ENCODE data around the gene DKK3. TPM values are rescaled to one million over a fixed set of nuclear protein-coding genes. Genes with fewer than 3 reads are reported as not detected.

The DKK3 gene
- total and polyA plus RNA-seq, 2 experiments from 2014 or later: 16.8 to 31.1 TPM

DNA sequence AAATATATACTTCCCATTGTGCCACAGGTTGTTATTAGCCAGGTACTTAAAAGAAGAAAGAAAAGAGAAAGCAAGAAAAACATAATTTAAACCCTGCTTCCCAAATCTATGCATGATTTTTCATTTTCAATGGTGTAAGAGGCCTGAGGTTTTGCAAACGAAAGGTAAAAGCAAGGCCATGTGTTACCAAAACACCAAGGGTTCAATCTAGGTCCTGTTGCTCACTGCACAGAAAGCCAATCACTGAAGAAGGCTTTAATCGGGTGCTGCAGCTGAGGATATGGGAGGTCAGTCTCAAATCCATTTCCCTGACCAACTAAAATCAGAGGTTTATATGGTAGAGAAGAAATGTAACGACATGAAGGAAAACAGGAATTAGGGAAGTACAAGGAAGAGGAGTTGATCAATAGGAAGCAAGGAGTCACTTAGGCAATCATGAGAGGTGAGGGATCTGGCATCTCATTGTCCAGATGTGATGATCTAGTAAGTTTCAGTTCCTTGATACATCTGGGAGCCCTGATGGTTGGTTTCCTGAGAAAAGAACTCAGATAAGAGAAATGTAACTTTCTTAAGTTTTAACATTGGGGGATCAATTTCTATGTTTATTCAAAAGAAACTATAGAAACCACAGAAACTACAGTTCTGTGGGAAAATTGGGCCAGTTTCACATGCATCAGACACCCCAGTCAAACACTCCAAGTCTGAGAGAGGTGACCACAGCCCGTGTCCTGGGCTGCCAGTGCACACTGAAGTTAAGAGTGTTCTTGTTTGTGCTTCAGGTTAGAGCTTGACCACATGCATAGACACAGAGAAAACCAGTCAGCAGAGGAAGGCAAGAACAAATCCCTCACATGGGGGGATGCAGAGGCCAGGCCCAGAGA is 18.1 kb upstream of the DKK3 start (continued):
- TF ChIP-seq, protein P1, sequence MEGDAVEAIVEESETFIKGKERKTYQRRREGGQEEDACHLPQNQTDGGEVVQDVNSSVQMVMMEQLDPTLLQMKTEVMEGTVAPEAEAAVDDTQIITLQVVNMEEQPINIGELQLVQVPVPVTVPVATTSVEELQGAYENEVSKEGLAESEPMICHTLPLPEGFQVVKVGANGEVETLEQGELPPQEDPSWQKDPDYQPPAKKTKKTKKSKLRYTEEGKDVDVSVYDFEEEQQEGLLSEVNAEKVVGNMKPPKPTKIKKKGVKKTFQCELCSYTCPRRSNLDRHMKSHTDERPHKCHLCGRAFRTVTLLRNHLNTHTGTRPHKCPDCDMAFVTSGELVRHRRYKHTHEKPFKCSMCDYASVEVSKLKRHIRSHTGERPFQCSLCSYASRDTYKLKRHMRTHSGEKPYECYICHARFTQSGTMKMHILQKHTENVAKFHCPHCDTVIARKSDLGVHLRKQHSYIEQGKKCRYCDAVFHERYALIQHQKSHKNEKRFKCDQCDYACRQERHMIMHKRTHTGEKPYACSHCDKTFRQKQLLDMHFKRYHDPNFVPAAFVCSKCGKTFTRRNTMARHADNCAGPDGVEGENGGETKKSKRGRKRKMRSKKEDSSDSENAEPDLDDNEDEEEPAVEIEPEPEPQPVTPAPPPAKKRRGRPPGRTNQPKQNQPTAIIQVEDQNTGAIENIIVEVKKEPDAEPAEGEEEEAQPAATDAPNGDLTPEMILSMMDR (conservative IDR thresholded peaks at IDR 0.05; ENCODE audit: low read depth in 2 of 2): no peak
- TF ChIP-seq ZNF331 (CRISPR knock-in tag; IDR thresholded peaks at IDR 0.05; ENCODE audit: low read depth) (no peak), NANOG (IDR thresholded peaks at IDR 0.05; ENCODE audit: borderline replicate concordance) (no peak)
- TF ChIP-seq, protein P2, sequence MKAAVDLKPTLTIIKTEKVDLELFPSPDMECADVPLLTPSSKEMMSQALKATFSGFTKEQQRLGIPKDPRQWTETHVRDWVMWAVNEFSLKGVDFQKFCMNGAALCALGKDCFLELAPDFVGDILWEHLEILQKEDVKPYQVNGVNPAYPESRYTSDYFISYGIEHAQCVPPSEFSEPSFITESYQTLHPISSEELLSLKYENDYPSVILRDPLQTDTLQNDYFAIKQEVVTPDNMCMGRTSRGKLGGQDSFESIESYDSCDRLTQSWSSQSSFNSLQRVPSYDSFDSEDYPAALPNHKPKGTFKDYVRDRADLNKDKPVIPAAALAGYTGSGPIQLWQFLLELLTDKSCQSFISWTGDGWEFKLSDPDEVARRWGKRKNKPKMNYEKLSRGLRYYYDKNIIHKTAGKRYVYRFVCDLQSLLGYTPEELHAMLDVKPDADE (IDR thresholded peaks at IDR 0.05): no peak

DNA sequence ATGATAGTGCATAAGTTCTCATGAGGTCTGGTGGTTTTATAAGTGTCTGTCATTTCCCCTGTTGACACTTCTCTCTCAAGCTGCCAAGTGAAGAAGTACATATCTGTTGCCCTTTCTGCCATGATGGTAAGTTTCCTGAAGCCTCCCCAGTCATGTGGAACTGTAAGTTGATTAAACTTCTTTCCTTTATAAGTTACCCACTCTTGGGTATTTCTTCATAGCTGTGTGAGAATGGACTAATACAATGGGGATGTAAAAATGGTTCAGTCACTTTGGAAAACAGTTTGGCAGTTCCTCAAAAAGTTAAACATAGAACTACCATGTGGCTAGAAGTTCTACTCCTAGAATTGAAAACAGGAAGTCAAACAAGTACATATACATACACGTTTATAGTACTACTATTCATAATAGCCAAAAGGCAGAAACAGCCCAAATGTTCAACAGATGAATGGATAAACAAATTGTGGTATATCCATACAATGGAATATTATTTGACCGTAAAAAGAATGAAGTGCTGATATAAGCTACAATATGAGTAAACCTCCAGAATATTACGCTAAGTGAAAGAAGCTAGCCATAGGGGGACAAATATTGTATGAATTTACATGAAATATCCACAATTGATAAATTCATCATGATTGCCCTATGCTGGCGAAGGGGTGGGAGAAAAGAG is 16.0 kb upstream of the DKK3 start:
- H3F3A ChIP-seq (replicated peaks; ENCODE audit: low read depth): no peaks in the 10 kb centered on the region
- H3K79me2 ChIP-seq (replicated peaks; ENCODE audit: insufficient read depth): no peaks in the 10 kb centered on the region
- no peaks in the 10 kb centered on the region for H3K27me3 Mint-ChIP-seq (ENCODE audit: insufficient read depth, low read depth, poor library complexity)
- H3K4me3 Mint-ChIP-seq: no peak overlapping the region
- no peaks in the 10 kb centered on the region for H3K36me3 ChIP-seq (ENCODE audit: insufficient read depth)
- no peak overlapping the region for H3K27ac Mint-ChIP-seq
- no peak overlapping the region for H3K27ac ChIP-seq (ENCODE audit: low read depth)
- no peak overlapping the region for H2AFZ ChIP-seq
- no peak overlapping the region for H3K4me3 ChIP-seq
- peaks cover 15% of the 10 kb centered on the region for H3K36me3 Mint-ChIP-seq (ENCODE audit: low read depth)
- no peaks in the 10 kb centered on the region for H4K20me1 ChIP-seq (replicated peaks; ENCODE audit: insufficient read depth)
- no peak overlapping the region for H3K4me2 ChIP-seq
- peaks cover 26% of the 10 kb centered on the region for H3K9me3 Mint-ChIP-seq
- H3K9me2 ChIP-seq (ENCODE audit: insufficient read depth): no peaks in the 10 kb centered on the region
- no peaks in the 10 kb centered on the region for H3K27me3 ChIP-seq (ENCODE audit: insufficient read depth)
- DNase-seq (ENCODE audit: low spot score) (no peak), ATAC-seq (no peak)
- H3K4me1 Mint-ChIP-seq: peaks cover 3% of the 10 kb centered on the region; the same call in 1 of the 3 replicates
- no peaks in the 10 kb centered on the region for H3K4me1 ChIP-seq (ENCODE audit: insufficient read depth)
- TF ChIP-seq JUNB (IDR thresholded peaks at IDR 0.05; ENCODE audit: unreplicated experiment) (no peak), CREB1 (CRISPR knock-in tag; IDR thresholded peaks at IDR 0.05; ENCODE audit: low read depth) (no peak), POLR2AphosphoS5 (IDR thresholded peaks at IDR 0.05; ENCODE audit: low read depth) (no peak), ZNF331 (CRISPR knock-in tag; IDR thresholded peaks at IDR 0.05; ENCODE audit: low read depth) (no peak), EZH2 (IDR thresholded peaks at IDR 0.05; ENCODE audit: low read depth, unreplicated experiment) (no peak), EZH2phosphoT487 (IDR thresholded peaks at IDR 0.05; ENCODE audit: unreplicated experiment) (no peak), STAT1 (IDR thresholded peaks at IDR 0.05; ENCODE audit: unreplicated experiment) (no peak)
- TF ChIP-seq, protein P2 (IDR thresholded peaks at IDR 0.05): no peak
- TF ChIP-seq, protein P3, sequence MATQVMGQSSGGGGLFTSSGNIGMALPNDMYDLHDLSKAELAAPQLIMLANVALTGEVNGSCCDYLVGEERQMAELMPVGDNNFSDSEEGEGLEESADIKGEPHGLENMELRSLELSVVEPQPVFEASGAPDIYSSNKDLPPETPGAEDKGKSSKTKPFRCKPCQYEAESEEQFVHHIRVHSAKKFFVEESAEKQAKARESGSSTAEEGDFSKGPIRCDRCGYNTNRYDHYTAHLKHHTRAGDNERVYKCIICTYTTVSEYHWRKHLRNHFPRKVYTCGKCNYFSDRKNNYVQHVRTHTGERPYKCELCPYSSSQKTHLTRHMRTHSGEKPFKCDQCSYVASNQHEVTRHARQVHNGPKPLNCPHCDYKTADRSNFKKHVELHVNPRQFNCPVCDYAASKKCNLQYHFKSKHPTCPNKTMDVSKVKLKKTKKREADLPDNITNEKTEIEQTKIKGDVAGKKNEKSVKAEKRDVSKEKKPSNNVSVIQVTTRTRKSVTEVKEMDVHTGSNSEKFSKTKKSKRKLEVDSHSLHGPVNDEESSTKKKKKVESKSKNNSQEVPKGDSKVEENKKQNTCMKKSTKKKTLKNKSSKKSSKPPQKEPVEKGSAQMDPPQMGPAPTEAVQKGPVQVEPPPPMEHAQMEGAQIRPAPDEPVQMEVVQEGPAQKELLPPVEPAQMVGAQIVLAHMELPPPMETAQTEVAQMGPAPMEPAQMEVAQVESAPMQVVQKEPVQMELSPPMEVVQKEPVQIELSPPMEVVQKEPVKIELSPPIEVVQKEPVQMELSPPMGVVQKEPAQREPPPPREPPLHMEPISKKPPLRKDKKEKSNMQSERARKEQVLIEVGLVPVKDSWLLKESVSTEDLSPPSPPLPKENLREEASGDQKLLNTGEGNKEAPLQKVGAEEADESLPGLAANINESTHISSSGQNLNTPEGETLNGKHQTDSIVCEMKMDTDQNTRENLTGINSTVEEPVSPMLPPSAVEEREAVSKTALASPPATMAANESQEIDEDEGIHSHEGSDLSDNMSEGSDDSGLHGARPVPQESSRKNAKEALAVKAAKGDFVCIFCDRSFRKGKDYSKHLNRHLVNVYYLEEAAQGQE (IDR thresholded peaks at IDR 0.05; ENCODE audit: unreplicated experiment): no peak
- TF ChIP-seq, protein P1 (conservative IDR thresholded peaks at IDR 0.05; ENCODE audit: low read depth in 2 of 2): no peak
